ENCODE results near the gene ZNF215. TPM values are rescaled to one million over a fixed set of nuclear protein-coding genes. Genes with fewer than 3 reads are reported as not detected.
A peak's percentile ranks its signal among the peaks of the same experiment; 100 is the strongest.

ZNF215 gene
- total RNA-seq, 1 donor from 2014 or later: 11.2 TPM

DNA sequence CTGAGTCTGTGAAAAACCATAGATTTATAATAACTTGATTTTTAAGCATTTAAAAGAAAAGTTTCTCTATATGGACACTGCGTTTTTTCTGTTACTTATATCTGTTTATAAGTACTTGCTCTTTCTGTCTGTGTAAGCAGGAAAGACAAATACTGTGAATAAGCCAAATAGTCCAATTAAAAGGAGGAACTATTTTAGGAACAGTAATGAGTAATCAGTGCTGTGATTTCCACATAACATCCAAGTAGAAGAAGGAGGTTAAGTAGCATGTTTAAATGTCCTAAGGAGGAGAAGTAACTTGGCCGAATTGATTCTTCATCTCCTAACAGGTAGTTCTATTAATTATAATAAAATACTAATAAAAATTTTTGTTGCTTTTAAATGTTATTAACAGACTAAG is 53.1 kb downstream of the ZNF215 start:
- H3K27ac Mint-ChIP-seq (ENCODE audit: unreplicated experiment): no peak overlapping the region
- H3K36me3 Mint-ChIP-seq (ENCODE audit: low read depth): peaks cover 3% of the 10 kb centered on the region
- no peak overlapping the region for H3K4me3 Mint-ChIP-seq
- no peaks in the 10 kb centered on the region for H3K27me3 Mint-ChIP-seq (ENCODE audit: low read depth)
- H3K9me3 Mint-ChIP-seq: peaks cover 2% of the 10 kb centered on the region
- TF ChIP-seq, protein P1, sequence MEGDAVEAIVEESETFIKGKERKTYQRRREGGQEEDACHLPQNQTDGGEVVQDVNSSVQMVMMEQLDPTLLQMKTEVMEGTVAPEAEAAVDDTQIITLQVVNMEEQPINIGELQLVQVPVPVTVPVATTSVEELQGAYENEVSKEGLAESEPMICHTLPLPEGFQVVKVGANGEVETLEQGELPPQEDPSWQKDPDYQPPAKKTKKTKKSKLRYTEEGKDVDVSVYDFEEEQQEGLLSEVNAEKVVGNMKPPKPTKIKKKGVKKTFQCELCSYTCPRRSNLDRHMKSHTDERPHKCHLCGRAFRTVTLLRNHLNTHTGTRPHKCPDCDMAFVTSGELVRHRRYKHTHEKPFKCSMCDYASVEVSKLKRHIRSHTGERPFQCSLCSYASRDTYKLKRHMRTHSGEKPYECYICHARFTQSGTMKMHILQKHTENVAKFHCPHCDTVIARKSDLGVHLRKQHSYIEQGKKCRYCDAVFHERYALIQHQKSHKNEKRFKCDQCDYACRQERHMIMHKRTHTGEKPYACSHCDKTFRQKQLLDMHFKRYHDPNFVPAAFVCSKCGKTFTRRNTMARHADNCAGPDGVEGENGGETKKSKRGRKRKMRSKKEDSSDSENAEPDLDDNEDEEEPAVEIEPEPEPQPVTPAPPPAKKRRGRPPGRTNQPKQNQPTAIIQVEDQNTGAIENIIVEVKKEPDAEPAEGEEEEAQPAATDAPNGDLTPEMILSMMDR (conservative IDR thresholded peaks at IDR 0.05): no peak
- no peak for DNase-seq (ENCODE audit: low read depth, low spot score)
- no peaks in the 10 kb centered on the region for H3K4me1 Mint-ChIP-seq

DNA sequence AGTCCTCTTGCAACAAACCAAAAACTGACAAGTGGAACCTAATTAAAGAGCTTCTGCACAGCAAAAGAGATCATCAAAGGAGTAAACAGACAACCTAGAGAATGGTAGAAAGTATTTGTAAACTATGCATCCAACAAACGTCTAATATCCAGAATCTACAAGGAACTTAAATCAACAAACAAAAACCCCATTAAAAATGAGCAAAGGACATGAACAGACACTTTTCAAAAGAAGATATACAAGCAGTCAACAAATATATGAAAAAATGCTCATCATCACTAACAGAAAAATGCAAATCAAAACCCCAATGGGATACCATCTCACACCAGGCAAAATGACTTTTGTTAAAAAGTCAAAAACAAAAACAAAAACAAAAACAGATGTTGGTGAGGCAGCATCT is 60.3 kb downstream of the ZNF215 start:
- H3K27me3 Mint-ChIP-seq (ENCODE audit: low read depth): no peaks in the 10 kb centered on the region
- peaks cover 3% of the 10 kb centered on the region for H3K36me3 Mint-ChIP-seq (ENCODE audit: low read depth)
- DNase-seq (ENCODE audit: low read depth, low spot score): no peak
- H3K9me3 Mint-ChIP-seq: peaks cover 7% of the 10 kb centered on the region
- no peak overlapping the region for H3K4me3 Mint-ChIP-seq
- no peaks in the 10 kb centered on the region for H3K4me1 Mint-ChIP-seq
- TF ChIP-seq, protein P1 (conservative IDR thresholded peaks at IDR 0.05): no peak
- no peak overlapping the region for H3K27ac Mint-ChIP-seq (ENCODE audit: unreplicated experiment)

DNA sequence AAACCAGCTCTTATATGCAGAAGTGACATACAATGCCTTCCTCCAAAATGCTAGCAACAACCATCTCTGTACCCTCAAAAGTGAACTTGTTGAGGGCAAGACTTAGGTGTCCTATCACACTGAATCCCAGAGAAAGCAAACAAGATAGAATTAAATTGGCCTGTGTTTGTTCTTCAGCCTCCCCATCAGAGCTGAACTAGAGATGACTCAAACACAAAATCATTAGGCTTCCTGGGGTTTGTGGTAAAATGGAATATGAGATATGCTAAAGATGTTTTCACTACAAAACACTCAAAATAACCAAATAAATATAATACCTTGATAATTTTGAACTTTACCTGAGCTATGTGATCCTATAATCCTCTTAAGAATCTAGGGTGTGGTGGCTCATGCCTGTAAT is 62.3 kb downstream of the ZNF215 start:
- Mint-ChIP-seq H3K4me3 (no peak overlapping the region), H3K9me3 (peaks cover 7% of the 10 kb centered on the region), H3K27me3 (ENCODE audit: low read depth) (no peaks in the 10 kb centered on the region), H3K36me3 (ENCODE audit: low read depth) (peaks cover 3% of the 10 kb centered on the region), H3K27ac (ENCODE audit: unreplicated experiment) (no peak overlapping the region), H3K4me1 (no peaks in the 10 kb centered on the region)
- TF ChIP-seq, protein P1 (conservative IDR thresholded peaks at IDR 0.05): no peak
- no peak for DNase-seq (ENCODE audit: low read depth, low spot score)

DNA sequence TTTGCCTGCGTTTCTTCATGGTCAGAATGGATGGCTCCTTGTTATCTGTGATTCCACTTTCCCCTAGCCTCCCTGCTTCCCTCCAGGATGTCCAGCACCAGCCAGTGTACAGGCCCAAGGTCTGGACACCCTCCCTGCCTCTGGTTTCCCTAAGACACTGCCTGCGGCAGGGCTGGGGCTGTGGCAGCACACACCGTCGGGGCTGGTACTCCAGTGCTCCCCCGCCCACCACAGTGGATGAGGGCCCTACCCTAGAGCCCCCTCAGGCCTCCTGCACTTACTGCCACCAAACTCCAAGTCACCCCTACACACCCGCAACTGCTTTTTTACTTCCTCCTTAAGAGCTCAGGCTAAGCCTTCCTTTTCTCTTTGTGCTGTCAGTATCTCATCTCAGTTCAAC is 65.0 kb downstream of the ZNF215 start:
- H3K9me3 Mint-ChIP-seq: peaks cover 4% of the 10 kb centered on the region
- DNase-seq (ENCODE audit: low read depth, low spot score): no peak
- H3K4me1 Mint-ChIP-seq: no peaks in the 10 kb centered on the region
- H3K27ac Mint-ChIP-seq (ENCODE audit: unreplicated experiment): peak overlapping the region; percentile 20
- H3K27me3 Mint-ChIP-seq (ENCODE audit: low read depth): no peaks in the 10 kb centered on the region
- H3K36me3 Mint-ChIP-seq (ENCODE audit: low read depth): peaks cover 3% of the 10 kb centered on the region
- H3K4me3 Mint-ChIP-seq: no peak overlapping the region
- TF ChIP-seq, protein P1 (conservative IDR thresholded peaks at IDR 0.05): no peak

DNA sequence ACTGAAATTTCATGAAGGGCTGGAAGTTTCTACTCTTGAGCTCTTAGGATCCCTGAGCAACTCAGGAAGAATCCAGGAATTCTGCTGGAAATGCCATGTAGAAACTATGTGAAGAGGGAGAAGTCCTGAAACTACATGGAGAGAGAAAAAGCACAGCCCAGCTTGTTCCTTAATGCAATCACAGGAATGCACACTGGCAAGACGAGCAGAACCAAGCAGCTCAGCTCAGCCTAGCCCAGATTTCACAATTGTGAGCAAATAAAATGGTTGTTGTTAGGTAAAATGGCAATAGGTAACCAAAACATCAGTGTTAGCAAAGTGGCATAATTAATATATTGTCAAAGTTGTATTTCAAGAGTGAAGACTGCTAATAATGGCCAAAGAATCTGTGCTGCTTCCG is 65.8 kb downstream of the ZNF215 start:
- TF ChIP-seq, protein P1 (conservative IDR thresholded peaks at IDR 0.05): no peak
- Mint-ChIP-seq H3K27ac (ENCODE audit: unreplicated experiment) (no peak overlapping the region), H3K9me3 (no peaks in the 10 kb centered on the region), H3K36me3 (ENCODE audit: low read depth) (no peaks in the 10 kb centered on the region), H3K27me3 (ENCODE audit: low read depth) (no peaks in the 10 kb centered on the region), H3K4me1 (no peaks in the 10 kb centered on the region), H3K4me3 (no peak overlapping the region)
- no peak for DNase-seq (ENCODE audit: low read depth, low spot score)

Measured in neural crest cell (in vitro differentiated cells).